Immature natural killer cell (primary cell): ENCODE data around the gene NGF. TPM values are rescaled to one million over a fixed set of nuclear protein-coding genes. Genes with fewer than 3 reads are reported as not detected.
"Not testable (repeated sequence)": the region's sequence is repeated elsewhere in the genome, so short reads cannot be mapped to it uniquely, and the experiment has no call there.

Source experiments
- DNase-seq, 3 donors: peaks; one replicate each; pipeline ENCODE4 v3.0.0; 2022; ENCODE audit warnings: mixed read lengths in 1 of 3
- H3K27ac Mint-ChIP-seq, 6 donors: one replicate each; pipeline ENCODE4 v1.8.0; 2020; ENCODE audit warnings: mixed read lengths in 6 of 6, mild to moderate bottlenecking in 5 of 6, inconsistent platforms in 4 of 6, moderate library complexity in 3 of 6
- H3K27me3 Mint-ChIP-seq, 3 donors: one replicate each; pipeline ENCODE4 v1.8.0; 2020 to 2021; ENCODE audit warnings: low read depth in 3 of 3, mild to moderate bottlenecking in 3 of 3, mixed read lengths in 3 of 3, moderate library complexity in 3 of 3, inconsistent platforms in 1 of 3
- H3K36me3 Mint-ChIP-seq, 3 donors: one replicate each; pipeline ENCODE4 v1.8.0; 2020; ENCODE audit warnings: mixed read lengths in 3 of 3, inconsistent platforms in 2 of 3, mild to moderate bottlenecking in 2 of 3
- H3K4me1 Mint-ChIP-seq, 2 donors: one replicate each; pipeline ENCODE4 v1.8.0; 2020; ENCODE audit warnings: inconsistent platforms in 2 of 2, mild to moderate bottlenecking in 2 of 2, mixed read lengths in 2 of 2, moderate library complexity in 1 of 2
- H3K4me3 Mint-ChIP-seq, 5 donors: one replicate each; pipeline ENCODE4 v1.8.0; 2020; ENCODE audit warnings: mild to moderate bottlenecking in 5 of 5, mixed read lengths in 5 of 5, inconsistent platforms in 3 of 5, moderate library complexity in 3 of 5
- H3K9me3 Mint-ChIP-seq, 6 donors: one replicate each; pipeline ENCODE4 v1.8.0; 2020; ENCODE audit warnings: mild to moderate bottlenecking in 6 of 6, mixed read lengths in 6 of 6, inconsistent platforms in 4 of 6, moderate library complexity in 3 of 6
- polyA plus RNA-seq, 3 donors: library from polyadenylated mRNA; unstranded; fragments of 300-500 nt; fragmentation: Illumina TruSeq; gene quantifications; one replicate each; pipeline ENCODE4 v1.2.3, GENCODE V29; 2021

NGF gene
- polyA plus RNA-seq = not detected

DNA sequence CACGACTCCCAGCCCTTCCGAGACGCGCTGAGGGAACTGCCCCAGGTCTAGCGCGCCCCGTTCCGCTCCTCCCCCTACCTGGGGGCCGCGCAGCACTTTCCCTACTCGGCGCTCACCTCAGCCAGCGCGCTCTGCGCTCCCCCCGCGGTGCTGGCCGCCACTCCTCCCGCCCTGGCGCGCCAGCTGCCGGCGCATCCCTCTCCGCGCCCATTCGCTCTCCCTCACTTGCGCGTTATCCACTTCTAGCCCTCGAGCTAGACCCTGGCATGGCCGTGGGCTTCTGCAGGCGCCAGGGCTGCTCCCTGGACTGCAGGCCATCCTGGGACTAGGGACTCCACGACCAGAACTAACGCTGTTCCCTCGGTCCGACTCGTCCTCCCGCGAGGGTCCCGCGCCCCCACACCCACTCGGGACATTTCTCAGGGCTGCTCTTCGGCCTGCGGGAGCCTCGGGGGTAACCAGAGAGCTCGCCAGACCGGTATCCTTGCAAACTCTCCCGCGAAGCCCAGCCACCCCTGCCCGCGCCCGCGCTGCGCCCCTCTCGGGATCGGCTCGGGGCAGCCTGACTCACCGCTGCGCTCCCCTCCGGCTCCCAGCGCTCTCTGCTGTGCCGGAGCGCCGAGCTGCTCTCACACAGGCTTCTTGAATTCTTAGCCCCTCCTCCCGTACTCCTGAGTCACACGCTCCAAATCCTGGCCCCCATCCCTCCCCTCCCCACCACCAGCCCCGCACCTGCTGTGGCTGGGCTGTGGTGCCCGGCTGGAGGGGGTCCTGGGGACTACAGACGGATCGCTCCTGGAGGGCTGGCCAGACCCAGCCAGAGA is at the start of gene NGF:
Gene NGF (minus strand): TSS at position 617 of the 824 bp plus-strand sequence. CDS start 51,454 bp downstream, outside the sequence.
- H3K27me3 Mint-ChIP-seq = peaks cover 2 to 10% (median 9%) of the 10 kb centered on the region in 3 donors
- H3K4me1 Mint-ChIP-seq = no peaks in the 10 kb centered on the region
- no peak within 1 kb of the TSS for H3K4me3 Mint-ChIP-seq
- no peak within 1 kb of the TSS for H3K27ac Mint-ChIP-seq
- no peaks in the 10 kb centered on the region for H3K36me3 Mint-ChIP-seq
- no peak for DNase-seq
- H3K9me3 Mint-ChIP-seq = peaks cover 0 to 3% (median 0%) of the 10 kb centered on the region in 6 donors

DNA sequence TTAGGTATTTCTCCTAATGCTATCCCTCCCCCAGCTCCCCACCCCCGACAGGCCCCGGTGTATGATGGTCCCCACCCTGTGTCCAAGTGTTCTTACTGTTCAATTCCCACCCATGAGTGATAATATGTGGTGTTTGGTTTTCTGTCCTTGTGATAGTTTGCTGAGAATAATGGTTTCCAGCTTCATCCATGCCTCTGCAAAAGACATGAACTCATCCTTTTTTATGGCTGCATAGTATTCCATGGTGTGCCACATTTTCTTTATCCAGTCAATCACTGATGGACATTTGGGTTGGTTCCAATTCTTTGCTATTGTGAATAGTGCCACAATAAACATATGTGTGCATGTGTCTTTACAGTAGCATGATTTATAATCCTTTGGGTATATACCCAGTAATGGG is 45.4 kb upstream of the NGF start:
- H3K27me3 Mint-ChIP-seq, H3K4me1 Mint-ChIP-seq, H3K4me3 Mint-ChIP-seq, DNase-seq, H3K36me3 Mint-ChIP-seq, H3K27ac Mint-ChIP-seq: not testable (repeated sequence)
- peaks cover 0 to 11% (median 9%) of the 10 kb centered on the region in 6 donors for H3K9me3 Mint-ChIP-seq

DNA sequence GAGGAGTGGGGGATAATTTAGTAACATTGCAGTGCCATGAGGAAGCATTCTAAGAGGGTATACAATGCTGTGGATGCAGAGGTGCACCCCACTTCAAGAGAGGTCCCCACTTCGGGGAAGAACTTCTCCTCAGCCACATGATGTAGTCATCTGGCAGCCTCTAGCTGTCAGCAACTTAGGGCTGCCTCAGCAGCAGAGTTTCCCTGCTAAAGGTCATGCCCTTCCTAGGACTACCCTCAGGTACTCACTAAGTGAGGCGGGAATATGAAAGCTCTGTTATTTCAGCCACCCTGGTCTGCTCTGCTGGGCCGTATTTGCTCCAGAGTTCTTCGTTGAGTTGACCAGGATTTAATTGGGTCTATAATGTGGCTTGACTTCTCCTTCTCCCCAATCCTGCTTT is 41.9 kb upstream of the NGF start:
- H3K4me1 Mint-ChIP-seq = no peaks in the 10 kb centered on the region

DNA sequence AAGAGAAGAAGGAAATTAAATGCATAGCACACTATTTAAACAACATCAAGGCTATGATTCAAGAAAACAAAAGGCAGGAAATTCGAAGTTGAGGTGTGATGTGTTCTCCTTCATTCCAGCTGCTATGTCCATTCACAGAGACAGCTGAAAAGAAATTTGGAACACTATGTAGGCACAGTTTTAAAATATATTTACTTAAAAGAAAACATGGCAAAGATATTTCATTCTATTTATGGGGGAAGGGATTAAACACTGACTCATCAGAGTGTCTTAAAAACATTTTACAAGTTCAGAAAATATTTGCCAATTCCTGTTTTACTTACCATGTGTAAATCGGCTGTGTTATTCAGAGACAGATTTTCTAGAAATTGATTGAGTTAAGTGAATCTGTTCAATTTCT is 39.4 kb upstream of the NGF start:
- H3K4me1 Mint-ChIP-seq = no peaks in the 10 kb centered on the region
- H3K36me3 Mint-ChIP-seq = no peaks in the 10 kb centered on the region
- H3K27ac Mint-ChIP-seq = no peak overlapping the region
- no peak for DNase-seq
- no peak overlapping the region for H3K4me3 Mint-ChIP-seq
- peaks cover 0 to 7% (median 0%) of the 10 kb centered on the region in 6 donors for H3K9me3 Mint-ChIP-seq
- peaks cover 1 to 3% (median 2%) of the 10 kb centered on the region in 3 donors for H3K27me3 Mint-ChIP-seq

More for the DNA sequence above, 41.9 kb upstream of the NGF start:
- Mint-ChIP-seq H3K36me3 (no peaks in the 10 kb centered on the region), H3K27me3 (peaks cover 2 to 3% (median 3%) of the 10 kb centered on the region in 3 donors), H3K27ac (no peak overlapping the region), H3K4me3 (no peak overlapping the region), H3K9me3 (peaks cover 0 to 7% (median 5%) of the 10 kb centered on the region in 6 donors)
- no peak for DNase-seq

DNA sequence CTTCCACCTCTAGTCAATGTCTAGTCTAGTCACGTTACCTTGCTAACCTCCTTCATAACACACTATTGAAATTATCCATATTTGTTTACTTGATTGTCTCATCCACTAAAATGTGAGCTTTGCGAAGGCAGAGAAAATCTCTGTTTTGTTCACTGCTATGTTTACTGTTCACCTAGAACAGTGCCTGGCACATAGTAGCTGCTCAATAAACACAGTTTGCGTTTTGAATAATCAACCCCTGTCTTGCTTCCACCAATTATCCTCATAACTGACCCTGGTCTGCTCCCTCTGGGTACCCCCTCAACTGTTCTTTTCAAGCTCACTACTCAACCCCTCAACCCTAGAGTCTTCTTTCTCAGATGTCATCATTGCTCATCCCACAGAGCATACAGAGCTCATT is 36.5 kb upstream of the NGF start:
- no peak for DNase-seq
- Mint-ChIP-seq H3K36me3 (no peaks in the 10 kb centered on the region), H3K4me3 (no peak overlapping the region), H3K27me3 (peaks cover 0 to 3% (median 2%) of the 10 kb centered on the region in 3 donors), H3K9me3 (peaks cover 0 to 3% (median 0%) of the 10 kb centered on the region in 6 donors), H3K27ac (no peak overlapping the region), H3K4me1 (no peaks in the 10 kb centered on the region)

DNA sequence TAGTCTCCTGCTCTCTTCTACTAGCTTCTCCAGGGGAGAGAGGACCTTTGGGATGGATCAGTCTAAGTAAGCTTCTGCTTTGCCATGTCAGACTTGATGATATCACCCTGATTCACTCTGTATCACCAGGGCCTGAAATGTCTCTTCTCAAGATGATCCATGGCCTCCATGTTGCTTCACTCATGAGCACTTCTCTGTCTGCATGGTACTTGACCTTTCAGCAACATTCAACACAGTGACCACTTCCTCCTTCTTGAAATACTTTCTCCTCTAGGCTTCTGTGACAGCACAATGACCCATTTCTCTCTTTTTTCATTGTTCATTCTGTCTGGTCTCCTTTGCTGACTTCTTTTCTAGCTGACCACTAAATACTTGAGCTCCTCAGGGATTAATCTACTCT is 35.3 kb upstream of the NGF start:
- Mint-ChIP-seq H3K9me3 (peaks cover 0 to under 1% (median 0%) of the 10 kb centered on the region in 6 donors), H3K36me3 (no peaks in the 10 kb centered on the region), H3K4me3 (no peak overlapping the region), H3K27me3 (peaks cover 0 to 3% (median under 1%) of the 10 kb centered on the region in 3 donors), H3K4me1 (no peaks in the 10 kb centered on the region), H3K27ac (no peak overlapping the region)
- no peak for DNase-seq

DNA sequence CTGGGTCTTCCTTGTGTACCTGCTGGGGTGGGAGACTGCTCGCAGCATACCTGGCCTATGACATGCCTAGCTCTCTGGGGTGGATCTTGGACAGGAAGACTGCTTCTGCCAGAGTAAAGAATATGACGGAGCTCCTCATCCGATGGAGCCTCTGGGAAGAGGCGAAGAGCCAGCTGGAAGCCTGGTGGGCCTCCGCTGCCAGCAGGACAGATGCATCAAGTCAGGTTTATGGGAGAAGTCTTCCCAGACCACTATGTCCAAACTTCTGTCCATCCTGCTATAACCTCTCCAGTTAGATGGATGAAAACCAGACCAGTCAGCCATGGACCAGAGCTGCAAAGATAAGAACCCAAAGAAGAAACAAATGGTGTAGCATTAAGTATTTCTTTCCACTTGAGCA is 27.7 kb upstream of the NGF start:
- peaks cover 0 to 3% (median 2%) of the 10 kb centered on the region in 3 donors for H3K27me3 Mint-ChIP-seq
- no peaks in the 10 kb centered on the region for H3K4me1 Mint-ChIP-seq
- H3K27ac Mint-ChIP-seq = no peak overlapping the region
- H3K4me3 Mint-ChIP-seq = no peak overlapping the region
- DNase-seq = no peak
- no peaks in the 10 kb centered on the region for H3K36me3 Mint-ChIP-seq
- peaks cover 0 to 4% (median under 1%) of the 10 kb centered on the region in 6 donors for H3K9me3 Mint-ChIP-seq

DNA sequence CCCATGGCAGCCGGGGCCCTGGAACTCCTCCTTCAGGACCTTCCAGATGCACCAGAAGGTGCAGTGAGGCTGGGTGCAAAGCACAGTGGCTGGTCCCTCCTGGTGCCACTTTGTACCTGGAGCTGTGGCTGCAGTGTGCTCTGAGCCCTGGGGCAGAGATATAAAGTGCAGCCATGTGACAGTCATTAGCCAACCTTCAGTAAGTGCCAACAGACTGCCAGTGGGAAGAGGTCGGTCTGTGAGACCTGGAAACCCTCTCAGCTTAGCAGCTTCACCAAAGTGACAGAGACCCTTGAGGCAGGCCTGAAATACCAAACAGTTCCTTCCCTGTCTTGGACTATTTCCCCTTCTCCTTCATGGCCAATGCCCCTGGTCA is 26.7 kb upstream of the NGF start:
- DNase-seq = no peak
- no peak overlapping the region for H3K4me3 Mint-ChIP-seq
- peaks cover 0 to 4% (median under 1%) of the 10 kb centered on the region in 6 donors for H3K9me3 Mint-ChIP-seq
- no peaks in the 10 kb centered on the region for H3K36me3 Mint-ChIP-seq
- H3K27ac Mint-ChIP-seq = no peak overlapping the region
- peaks cover 0 to 3% (median 2%) of the 10 kb centered on the region in 3 donors for H3K27me3 Mint-ChIP-seq
- no peaks in the 10 kb centered on the region for H3K4me1 Mint-ChIP-seq

DNA sequence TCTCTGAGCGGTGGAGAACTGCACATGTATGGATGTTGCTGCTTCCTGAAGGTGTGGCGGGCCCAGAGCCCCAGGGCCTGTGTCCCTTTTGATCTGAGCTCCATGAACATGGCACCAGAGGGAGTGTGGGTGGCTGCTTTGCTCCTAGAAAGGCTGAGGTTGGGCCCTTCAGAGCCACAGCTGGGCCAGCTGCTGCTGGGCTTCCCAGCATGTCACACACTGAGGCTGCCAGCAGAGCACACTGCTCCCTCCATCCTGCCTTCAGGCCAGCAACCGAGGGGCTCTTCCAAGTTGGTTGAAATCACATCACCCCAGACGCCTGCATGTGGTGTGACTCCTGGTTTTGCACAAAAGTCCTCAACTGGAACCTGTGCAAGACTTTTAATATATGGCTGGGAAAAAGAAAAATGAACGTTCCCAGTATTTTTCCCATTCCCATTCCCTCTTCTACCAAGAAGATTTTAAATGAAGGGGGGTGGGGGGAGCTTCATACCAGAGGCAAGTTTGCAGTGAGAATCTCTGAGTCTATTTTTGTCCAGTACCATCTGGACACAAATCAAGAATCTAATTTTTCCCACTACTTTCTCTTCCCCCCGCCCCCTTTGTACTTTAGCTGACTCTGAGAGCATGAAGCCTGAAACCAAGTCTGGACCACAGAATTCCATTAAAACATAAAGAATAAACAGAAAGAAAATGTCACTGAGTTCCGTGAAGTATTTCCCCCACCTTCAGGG is 26.2 kb upstream of the NGF start:
- Mint-ChIP-seq H3K4me1 (no peaks in the 10 kb centered on the region), H3K9me3 (peaks cover 0 to 4% (median under 1%) of the 10 kb centered on the region in 6 donors), H3K27me3 (peaks cover 0 to 3% (median 2%) of the 10 kb centered on the region in 3 donors), H3K27ac (no peak overlapping the region), H3K36me3 (no peaks in the 10 kb centered on the region), H3K4me3 (no peak overlapping the region)
- DNase-seq = no peak

DNA sequence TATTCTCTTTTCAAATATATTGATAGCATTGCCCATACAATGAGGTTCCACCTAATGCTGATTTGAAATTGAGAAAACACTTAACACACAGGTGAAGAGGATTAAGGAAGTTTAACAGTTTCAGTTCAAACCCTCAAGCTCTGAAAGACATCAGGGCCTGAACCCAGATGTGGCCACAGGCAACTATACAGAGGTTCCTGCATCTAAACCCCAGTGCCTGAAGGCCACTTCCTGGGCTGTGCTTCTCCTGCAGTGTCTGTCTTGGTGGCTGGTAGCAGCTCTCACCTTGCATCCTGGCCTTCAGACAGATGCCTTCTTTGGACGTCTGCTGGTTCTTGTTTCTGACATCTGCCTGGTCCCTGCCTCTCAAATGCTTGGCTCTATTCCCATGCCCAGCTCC is 25.1 kb upstream of the NGF start:
- no peak overlapping the region for H3K27ac Mint-ChIP-seq

DNA sequence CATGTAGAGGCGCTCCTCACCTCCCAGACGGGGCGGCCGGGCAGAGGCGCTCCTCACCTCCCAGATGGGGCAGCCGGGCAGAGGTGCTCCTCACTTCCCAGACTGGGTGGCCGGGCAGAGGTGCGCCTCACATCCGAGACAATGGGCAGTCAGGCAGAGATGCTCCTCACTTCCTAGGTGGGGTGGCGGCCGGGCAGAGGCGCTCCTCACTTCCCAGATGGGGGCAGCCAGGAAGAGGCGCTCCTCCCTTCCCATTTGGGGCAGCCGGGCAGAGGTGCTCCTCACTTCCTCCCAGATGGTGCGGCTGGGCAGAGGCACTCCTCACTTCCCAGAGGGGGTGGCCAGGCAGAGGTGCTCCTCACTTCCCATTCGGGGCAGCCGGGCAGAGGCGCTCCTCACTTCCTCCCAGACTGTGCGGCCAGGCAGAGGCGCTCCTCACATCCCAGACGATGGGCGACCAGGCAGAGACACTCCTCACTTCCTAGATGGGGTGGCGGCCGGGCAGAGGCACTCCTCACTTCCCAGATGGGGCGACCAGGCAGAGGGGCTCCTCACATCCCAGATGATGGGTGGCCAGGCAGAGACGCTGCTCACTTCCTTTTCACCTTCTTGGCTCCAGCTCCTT is 22.6 kb upstream of the NGF start:
- not testable (repeated sequence) for H3K36me3 Mint-ChIP-seq, H3K27ac Mint-ChIP-seq, H3K4me3 Mint-ChIP-seq, H3K4me1 Mint-ChIP-seq, H3K9me3 Mint-ChIP-seq, H3K27me3 Mint-ChIP-seq, DNase-seq

More for the DNA sequence above, 25.1 kb upstream of the NGF start:
- DNase-seq = no peak
- no peak overlapping the region for H3K4me3 Mint-ChIP-seq
- H3K9me3 Mint-ChIP-seq = peaks cover 0 to 5% (median 2%) of the 10 kb centered on the region in 6 donors
- H3K4me1 Mint-ChIP-seq = no peaks in the 10 kb centered on the region
- no peaks in the 10 kb centered on the region for H3K36me3 Mint-ChIP-seq
- peaks cover 0 to 6% (median 2%) of the 10 kb centered on the region in 3 donors for H3K27me3 Mint-ChIP-seq

DNA sequence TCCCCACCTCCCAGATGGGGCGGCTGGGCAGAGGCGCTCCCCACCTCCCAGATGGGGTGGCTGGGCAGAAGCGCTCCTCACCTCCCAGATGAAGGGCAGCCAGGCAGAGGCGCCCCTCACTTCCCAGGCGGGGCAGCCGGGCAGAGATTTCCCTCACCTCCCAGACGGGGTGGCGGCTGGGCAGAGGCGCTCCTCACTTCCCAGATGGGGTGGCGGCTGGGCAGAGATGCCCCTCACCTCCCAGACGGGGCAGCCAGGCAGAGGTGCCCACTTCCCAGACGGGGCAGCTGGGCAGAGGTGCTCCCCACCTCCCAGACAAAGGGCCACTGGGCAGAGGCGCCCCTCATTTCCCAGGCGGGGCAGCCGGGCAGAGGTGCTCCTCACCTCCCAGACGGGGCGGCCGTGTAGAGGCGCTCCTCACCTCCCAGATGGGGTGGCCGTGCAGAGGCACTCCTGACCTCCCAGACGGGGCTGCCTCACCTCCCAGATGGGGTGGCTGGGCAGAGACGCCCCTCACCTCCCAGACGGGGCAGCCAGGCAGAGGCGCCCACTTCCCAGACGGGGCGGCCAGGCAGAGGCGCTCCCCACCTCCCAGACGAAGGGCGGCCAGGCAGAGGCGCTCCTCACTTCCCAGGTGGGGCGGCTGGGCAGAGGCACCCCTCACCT is 21.9 kb upstream of the NGF start:
- H3K4me3 Mint-ChIP-seq, H3K27me3 Mint-ChIP-seq, H3K4me1 Mint-ChIP-seq, H3K27ac Mint-ChIP-seq, H3K36me3 Mint-ChIP-seq, DNase-seq, H3K9me3 Mint-ChIP-seq: not testable (repeated sequence)

DNA sequence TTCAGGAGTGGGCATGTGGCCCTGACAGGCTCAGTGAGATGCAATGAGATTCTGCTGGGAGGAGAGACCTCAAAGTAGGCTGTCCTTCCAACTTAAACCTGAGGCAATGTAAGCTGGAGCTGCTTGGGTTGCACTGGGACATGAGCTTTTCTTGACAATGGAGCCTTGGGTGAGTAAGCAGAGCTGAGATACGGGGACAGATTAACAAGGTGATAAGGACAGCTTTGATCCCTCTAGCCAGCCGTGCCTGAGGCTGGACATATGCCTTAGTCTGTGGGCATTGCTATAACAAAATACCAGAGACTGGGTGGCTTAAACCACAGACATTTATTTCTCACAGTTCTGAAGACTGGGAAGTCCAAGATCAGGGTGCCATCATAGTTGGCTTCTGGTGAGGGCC is 18.3 kb upstream of the NGF start:
- H3K4me1 Mint-ChIP-seq = no peaks in the 10 kb centered on the region
- H3K27ac Mint-ChIP-seq = no peak overlapping the region
- no peak for DNase-seq
- H3K36me3 Mint-ChIP-seq = no peaks in the 10 kb centered on the region
- no peak overlapping the region for H3K4me3 Mint-ChIP-seq
- H3K9me3 Mint-ChIP-seq = peaks cover 0 to 5% (median 1%) of the 10 kb centered on the region in 6 donors
- H3K27me3 Mint-ChIP-seq = peaks cover 4 to 6% (median 5%) of the 10 kb centered on the region in 3 donors
